ENCODE measurements around the gene ZDHHC17. TPM values are rescaled to one million over a fixed set of nuclear protein-coding genes. Genes with fewer than 3 reads are reported as not detected.

Gene ZDHHC17
- total RNA-seq, 2 experiments from 2014 or later, result 36.4 to 42.6 TPM

DNA sequence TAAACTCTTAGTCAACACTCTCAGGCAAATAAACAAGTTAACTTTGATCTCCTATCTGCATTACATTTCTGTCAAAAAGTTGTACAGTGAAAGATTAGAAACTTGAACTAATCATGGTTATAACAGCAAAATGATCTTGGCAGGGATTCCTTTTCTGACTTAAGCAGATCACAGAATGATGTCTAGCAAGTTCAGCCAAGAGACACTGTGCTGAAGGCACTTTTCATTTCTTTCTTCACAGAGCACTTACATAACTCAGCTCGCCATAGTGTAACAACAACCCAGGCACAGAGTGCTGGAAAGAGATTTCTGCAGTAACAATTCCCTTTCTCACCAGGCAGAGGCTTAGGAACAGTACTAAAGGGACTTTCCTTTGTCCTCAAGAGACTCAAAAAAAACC is 134.5 kb downstream of the ZDHHC17 start:
- DNase-seq (no peak), ATAC-seq (ENCODE audit: poor library complexity) (no peak)
- Histone ChIP-seq H3K4me1 (ENCODE audit: insufficient read depth, low read length) (no peaks in the 10 kb centered on the region), H3K4me3 (ENCODE audit: low read length) (no peak overlapping the region), H3K27me3 (ENCODE audit: control insufficient read depth in 1 of 2, insufficient read depth in 2 of 2, low read length in 2 of 2) (no peaks in the 10 kb centered on the region), H3K27ac (ENCODE audit: low read depth in 1 of 2, low read length in 2 of 2) (no peak overlapping the region), H3K36me3 (ENCODE audit: insufficient read depth, low read length) (no peaks in the 10 kb centered on the region), H3K9me3 (ENCODE audit: control insufficient read depth in 1 of 2, insufficient read depth in 1 of 2, low read length in 2 of 2) (no peaks in the 10 kb centered on the region)
- TF ChIP-seq, protein P1, sequence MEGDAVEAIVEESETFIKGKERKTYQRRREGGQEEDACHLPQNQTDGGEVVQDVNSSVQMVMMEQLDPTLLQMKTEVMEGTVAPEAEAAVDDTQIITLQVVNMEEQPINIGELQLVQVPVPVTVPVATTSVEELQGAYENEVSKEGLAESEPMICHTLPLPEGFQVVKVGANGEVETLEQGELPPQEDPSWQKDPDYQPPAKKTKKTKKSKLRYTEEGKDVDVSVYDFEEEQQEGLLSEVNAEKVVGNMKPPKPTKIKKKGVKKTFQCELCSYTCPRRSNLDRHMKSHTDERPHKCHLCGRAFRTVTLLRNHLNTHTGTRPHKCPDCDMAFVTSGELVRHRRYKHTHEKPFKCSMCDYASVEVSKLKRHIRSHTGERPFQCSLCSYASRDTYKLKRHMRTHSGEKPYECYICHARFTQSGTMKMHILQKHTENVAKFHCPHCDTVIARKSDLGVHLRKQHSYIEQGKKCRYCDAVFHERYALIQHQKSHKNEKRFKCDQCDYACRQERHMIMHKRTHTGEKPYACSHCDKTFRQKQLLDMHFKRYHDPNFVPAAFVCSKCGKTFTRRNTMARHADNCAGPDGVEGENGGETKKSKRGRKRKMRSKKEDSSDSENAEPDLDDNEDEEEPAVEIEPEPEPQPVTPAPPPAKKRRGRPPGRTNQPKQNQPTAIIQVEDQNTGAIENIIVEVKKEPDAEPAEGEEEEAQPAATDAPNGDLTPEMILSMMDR (IDR thresholded peaks at IDR 0.05), result no peak
- H3K4me3 Mint-ChIP-seq, result no peak overlapping the region
- H3K27ac Mint-ChIP-seq, result no peak overlapping the region
- no peaks in the 10 kb centered on the region for H3K9me3 Mint-ChIP-seq
- ChIA-PET CTCF (no interaction called here), POLR2A (no interaction called here)
- intact Hi-C loops (cut with DNase I, micrococcal nuclease), result no loop called here
- no peaks in the 10 kb centered on the region for H3K27me3 Mint-ChIP-seq
- H3K4me1 Mint-ChIP-seq (ENCODE audit: low read depth), result peaks cover 22% of the 10 kb centered on the region
- no peaks in the 10 kb centered on the region for H3K36me3 Mint-ChIP-seq (ENCODE audit: low read depth)

DNA sequence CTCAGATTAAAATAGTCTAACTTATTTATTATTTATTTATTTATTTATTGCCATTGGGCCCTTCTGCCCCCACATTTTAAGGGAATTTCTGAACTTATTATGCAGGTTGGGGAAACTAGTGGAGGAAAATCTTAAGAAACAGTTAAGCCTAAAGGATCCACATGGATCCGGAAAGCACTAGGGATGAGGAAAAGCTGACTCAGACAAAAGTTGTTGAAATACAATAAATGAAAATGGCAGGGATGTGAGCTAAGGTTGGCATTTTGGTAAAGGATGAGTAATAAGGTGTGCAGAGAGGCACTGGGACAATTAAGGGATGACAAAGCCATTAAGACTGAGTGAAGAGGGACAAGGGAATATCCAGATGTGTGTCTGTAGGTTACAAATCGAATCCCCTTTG is 135.6 kb downstream of the ZDHHC17 start:
- ATAC-seq (ENCODE audit: poor library complexity), result no peak
- no peaks in the 10 kb centered on the region for H3K36me3 Mint-ChIP-seq (ENCODE audit: low read depth)
- CTCF ChIA-PET, result no interaction called here

GRCh38 chr12:76901628-76902380 is 137.9 kb downstream of the ZDHHC17 start:
- Histone ChIP-seq H3K27me3 (ENCODE audit: control insufficient read depth in 1 of 2, insufficient read depth in 2 of 2, low read length in 2 of 2) (no peaks in the 10 kb centered on the region), H3K4me1 (ENCODE audit: insufficient read depth, low read length) (no peaks in the 10 kb centered on the region), H3K9me3 (ENCODE audit: control insufficient read depth in 1 of 2, insufficient read depth in 1 of 2, low read length in 2 of 2) (no peaks in the 10 kb centered on the region), H3K36me3 (ENCODE audit: insufficient read depth, low read length) (no peaks in the 10 kb centered on the region), H3K4me3 (ENCODE audit: low read length) (no peak overlapping the region), H3K27ac (ENCODE audit: low read depth in 1 of 2, low read length in 2 of 2) (no peak overlapping the region)
- Mint-ChIP-seq H3K4me1 (ENCODE audit: low read depth) (peaks cover 22% of the 10 kb centered on the region), H3K27ac (no peak overlapping the region), H3K4me3 (no peak overlapping the region), H3K27me3 (no peaks in the 10 kb centered on the region), H3K36me3 (ENCODE audit: low read depth) (no peaks in the 10 kb centered on the region), H3K9me3 (no peaks in the 10 kb centered on the region)
- ATAC-seq (ENCODE audit: poor library complexity) (no peak), DNase-seq (no peak)
- ChIA-PET POLR2A (no interaction called here), CTCF (interaction anchor here (0.8 kb wide), 1 partner anchor 12 kb away, joined by 3 read pairs; no protein-coding TSS in a partner anchor)
- TF ChIP-seq, protein P1 (IDR thresholded peaks at IDR 0.05), result no peak
- intact Hi-C loops (cut with DNase I, micrococcal nuclease), result no loop called here

More for the DNA sequence above, 135.6 kb downstream of the ZDHHC17 start:
- H3K4me3 ChIP-seq (ENCODE audit: low read length), result no peak overlapping the region
- POLR2A ChIA-PET, result no interaction called here
- no peaks in the 10 kb centered on the region for H3K27me3 ChIP-seq (ENCODE audit: control insufficient read depth in 1 of 2, insufficient read depth in 2 of 2, low read length in 2 of 2)
- Mint-ChIP-seq H3K27me3 (no peaks in the 10 kb centered on the region), H3K9me3 (no peaks in the 10 kb centered on the region), H3K4me3 (no peak overlapping the region), H3K27ac (no peak overlapping the region), H3K4me1 (ENCODE audit: low read depth) (peaks cover 22% of the 10 kb centered on the region)
- no peak for DNase-seq
- intact Hi-C loops (cut with DNase I, micrococcal nuclease), result no loop called here
- H3K36me3 ChIP-seq (ENCODE audit: insufficient read depth, low read length), result no peaks in the 10 kb centered on the region
- no peaks in the 10 kb centered on the region for H3K4me1 ChIP-seq (ENCODE audit: insufficient read depth, low read length)
- H3K9me3 ChIP-seq (ENCODE audit: control insufficient read depth in 1 of 2, insufficient read depth in 1 of 2, low read length in 2 of 2), result no peaks in the 10 kb centered on the region
- TF ChIP-seq, protein P1 (IDR thresholded peaks at IDR 0.05), result no peak
- no peak overlapping the region for H3K27ac ChIP-seq (ENCODE audit: low read depth in 1 of 2, low read length in 2 of 2)

Other genes starting within 250 kb of the ZDHHC17 start
- 100 to 1,000 TPM; 154 to 160 TPM for gene OSBPL8, start 204.3 kb upstream of the ZDHHC17 start, total RNA-seq
- gene CSRP2, start 114.9 kb downstream of the ZDHHC17 start, total RNA-seq, result not detected

Measured in CD4-positive, alpha-beta T cell (primary cell).